Breast epithelium (tissue), 3 donors: ENCODE data around the gene ABCB1.

Source experiments
- POLR2AphosphoS5 ChIP-seq, 3 donors: sonication (generic); formaldehyde crosslinking; IDR thresholded peaks; one replicate each; pipeline ENCODE4 v1.6.1; 2017; ENCODE audit warnings: antibody characterized with exemption in 3 of 3
- TF ChIP-seq, protein P1 (sequence below), 3 donors: fragments of 450-650 bp; IDR thresholded peaks; one replicate each; pipeline ENCODE4 v1.5.1; 2016 to 2017; ENCODE audit warnings: antibody characterized with exemption in 3 of 3, mild to moderate bottlenecking in 3 of 3, moderate library complexity in 3 of 3

DNA sequence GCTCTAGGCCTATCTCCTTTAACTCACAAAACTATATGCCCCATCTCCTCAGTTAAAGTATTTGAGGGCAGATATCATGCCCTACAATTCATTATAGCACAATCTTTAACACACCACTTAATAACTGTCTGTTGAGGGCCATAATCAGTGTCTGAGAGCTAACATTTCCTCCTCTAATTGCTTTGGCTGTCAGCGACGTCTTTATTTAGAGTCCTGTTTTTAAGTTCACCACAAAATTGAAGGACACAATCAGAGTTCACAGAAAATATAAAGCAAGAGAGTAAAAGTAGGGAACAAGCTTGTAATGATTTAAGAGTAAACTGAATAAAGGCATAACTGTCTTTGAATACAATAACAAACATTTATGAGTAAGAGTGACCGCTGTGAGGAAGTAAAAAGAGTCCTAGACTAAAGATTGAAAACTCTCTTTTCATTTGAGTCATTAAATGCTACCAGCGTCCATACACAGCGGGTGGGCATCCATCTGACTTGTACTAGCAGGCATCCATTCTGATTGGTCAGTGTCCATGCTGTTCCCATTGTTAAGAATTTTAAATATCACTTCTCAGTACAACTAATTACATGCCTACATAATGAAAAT, 86.8 kb downstream of the ABCB1 start:
- TF ChIP-seq, protein P1, sequence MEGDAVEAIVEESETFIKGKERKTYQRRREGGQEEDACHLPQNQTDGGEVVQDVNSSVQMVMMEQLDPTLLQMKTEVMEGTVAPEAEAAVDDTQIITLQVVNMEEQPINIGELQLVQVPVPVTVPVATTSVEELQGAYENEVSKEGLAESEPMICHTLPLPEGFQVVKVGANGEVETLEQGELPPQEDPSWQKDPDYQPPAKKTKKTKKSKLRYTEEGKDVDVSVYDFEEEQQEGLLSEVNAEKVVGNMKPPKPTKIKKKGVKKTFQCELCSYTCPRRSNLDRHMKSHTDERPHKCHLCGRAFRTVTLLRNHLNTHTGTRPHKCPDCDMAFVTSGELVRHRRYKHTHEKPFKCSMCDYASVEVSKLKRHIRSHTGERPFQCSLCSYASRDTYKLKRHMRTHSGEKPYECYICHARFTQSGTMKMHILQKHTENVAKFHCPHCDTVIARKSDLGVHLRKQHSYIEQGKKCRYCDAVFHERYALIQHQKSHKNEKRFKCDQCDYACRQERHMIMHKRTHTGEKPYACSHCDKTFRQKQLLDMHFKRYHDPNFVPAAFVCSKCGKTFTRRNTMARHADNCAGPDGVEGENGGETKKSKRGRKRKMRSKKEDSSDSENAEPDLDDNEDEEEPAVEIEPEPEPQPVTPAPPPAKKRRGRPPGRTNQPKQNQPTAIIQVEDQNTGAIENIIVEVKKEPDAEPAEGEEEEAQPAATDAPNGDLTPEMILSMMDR (IDR thresholded peaks at IDR 0.05), result no peak
- TF ChIP-seq POLR2AphosphoS5 (IDR thresholded peaks at IDR 0.05), result no peak
